Measurements from ENCODE around the gene SKP1.

- TF ChIP-seq, protein P1, sequence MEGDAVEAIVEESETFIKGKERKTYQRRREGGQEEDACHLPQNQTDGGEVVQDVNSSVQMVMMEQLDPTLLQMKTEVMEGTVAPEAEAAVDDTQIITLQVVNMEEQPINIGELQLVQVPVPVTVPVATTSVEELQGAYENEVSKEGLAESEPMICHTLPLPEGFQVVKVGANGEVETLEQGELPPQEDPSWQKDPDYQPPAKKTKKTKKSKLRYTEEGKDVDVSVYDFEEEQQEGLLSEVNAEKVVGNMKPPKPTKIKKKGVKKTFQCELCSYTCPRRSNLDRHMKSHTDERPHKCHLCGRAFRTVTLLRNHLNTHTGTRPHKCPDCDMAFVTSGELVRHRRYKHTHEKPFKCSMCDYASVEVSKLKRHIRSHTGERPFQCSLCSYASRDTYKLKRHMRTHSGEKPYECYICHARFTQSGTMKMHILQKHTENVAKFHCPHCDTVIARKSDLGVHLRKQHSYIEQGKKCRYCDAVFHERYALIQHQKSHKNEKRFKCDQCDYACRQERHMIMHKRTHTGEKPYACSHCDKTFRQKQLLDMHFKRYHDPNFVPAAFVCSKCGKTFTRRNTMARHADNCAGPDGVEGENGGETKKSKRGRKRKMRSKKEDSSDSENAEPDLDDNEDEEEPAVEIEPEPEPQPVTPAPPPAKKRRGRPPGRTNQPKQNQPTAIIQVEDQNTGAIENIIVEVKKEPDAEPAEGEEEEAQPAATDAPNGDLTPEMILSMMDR (IDR thresholded peaks at IDR 0.05), result no peak
- TF ChIP-seq POLR2A (IDR thresholded peaks at IDR 0.05), result no peak
These were observed 30.9 kb upstream of the SKP1 start for GRCh38 chr5:134207696-134208095.

Data from transverse colon (tissue), 3 donors.